Sigmoid colon (tissue), 4 donors: ENCODE data around the gene SLC7A5.
"Not testable (repeated sequence)": the region's sequence is repeated elsewhere in the genome, so short reads cannot be mapped to it uniquely, and the experiment has no call there.

ENCODE experiments used
- CTCF ChIP-seq, 4 experiments: fragments of 450-650 bp in 3 of 4; fragments of 200-600 bp in 1 of 4; IDR thresholded peaks; one replicate each; pipeline ENCODE4 v1.5.1; 2016 to 2019; ENCODE audit warnings: antibody characterized with exemption in 4 of 4, mild to moderate bottlenecking in 3 of 4, moderate library complexity in 2 of 4
- EP300 ChIP-seq, 4 donors: sonication (generic); formaldehyde crosslinking; IDR thresholded peaks; one replicate each; pipeline ENCODE4 v1.6.1; 2017; ENCODE audit warnings: antibody characterized with exemption in 4 of 4
- POLR2A ChIP-seq, 2 donors: fragments of 450-650 bp; IDR thresholded peaks; one replicate each; pipeline ENCODE4 v1.6.1; 2016; ENCODE audit warnings: antibody characterized with exemption in 2 of 2, mild to moderate bottlenecking in 2 of 2, moderate library complexity in 2 of 2
- POLR2AphosphoS5 ChIP-seq, 4 donors: sonication (generic); formaldehyde crosslinking; IDR thresholded peaks; one replicate each; pipeline ENCODE4 v1.6.1; 2017; ENCODE audit warnings: antibody characterized with exemption in 4 of 4

- TF ChIP-seq CTCF, POLR2A, POLR2AphosphoS5, EP300 (IDR thresholded peaks at IDR 0.05): not testable (repeated sequence)
These were observed 27.0 kb upstream of the SLC7A5 start for GRCh38 chr16:87896176-87896890.
